GM12891 (cell line): ENCODE results near the gene NEGR1.

Experiments used
- POLR2A ChIP-seq: IDR thresholded peaks from 2 replicates; pipeline ENCODE4 v1.6.1; 2011; ENCODE audit warnings: low read depth, low read length, control low read depth
- POLR2AphosphoS5 ChIP-seq: IDR thresholded peaks from 2 replicates; pipeline ENCODE4 v1.6.1; 2011; ENCODE audit warnings: low read depth, low read length, control low read depth

GRCh38 chr1:71566413-71566812 is 715.9 kb downstream of the NEGR1 start:
- no peak for TF ChIP-seq POLR2AphosphoS5
- TF ChIP-seq POLR2A: no peak
